ENCODE measurements around the gene TMEM232. TPM values are rescaled to one million over a fixed set of nuclear protein-coding genes. Genes with fewer than 3 reads are reported as not detected.

Gene TMEM232
- total and polyA plus RNA-seq, 4 experiments from 2014 or later, result 0.40 to 2.2 (median 1.7) TPM; not detected in 1

DNA sequence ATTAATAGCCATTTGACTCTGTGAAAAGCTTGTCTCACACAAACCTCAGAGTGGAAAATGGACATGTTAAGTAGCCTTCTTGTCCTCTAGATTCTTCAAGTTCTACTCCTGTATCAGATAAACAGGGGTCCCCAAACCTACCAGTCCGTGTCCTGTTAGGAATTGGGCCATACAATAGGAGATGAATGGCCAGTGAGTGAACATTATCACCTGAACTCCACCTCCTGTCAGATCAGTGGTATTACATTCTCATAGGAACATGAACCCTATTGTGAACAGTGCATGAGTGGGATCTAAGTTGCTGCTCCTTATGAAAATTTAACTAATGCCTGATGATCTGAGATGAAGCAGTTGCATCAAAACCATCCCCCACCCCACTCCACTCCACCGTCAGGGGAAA lies 136.3 kb downstream of the TMEM232 start:
- ChIA-PET CTCF (ENCODE audit: partially characterized antibody) (no interaction called here), POLR2A (ENCODE audit: partially characterized antibody) (no interaction called here)
- Histone ChIP-seq H3K27ac (ENCODE audit: low read depth, low read length) (no peak overlapping the region), H3K4me1 (ENCODE audit: insufficient read depth, low read length) (no peaks in the 10 kb centered on the region), H3K27me3 (ENCODE audit: insufficient read depth, low read length) (no peaks in the 10 kb centered on the region), H3K36me3 (ENCODE audit: insufficient read depth, low read length) (no peaks in the 10 kb centered on the region), H3K9me3 (ENCODE audit: control insufficient read depth in 1 of 2, low read length in 2 of 2) (no peaks in the 10 kb centered on the region), H3K4me3 (ENCODE audit: low read length in 2 of 2) (no peak overlapping the region)
- Mint-ChIP-seq H3K4me1 (no peaks in the 10 kb centered on the region), H3K4me3 (no peak overlapping the region), H3K36me3 (no peaks in the 10 kb centered on the region), H3K27me3 (peaks cover 1 to 4% of the 10 kb centered on the region in 2 donors), H3K9me3 (no peaks in the 10 kb centered on the region), H3K27ac (no peak overlapping the region)
- DNase-seq, result peak in 1 of 5 donors; percentile 1
- intact Hi-C loops (cut with micrococcal nuclease), result loop anchor here (1.0 kb wide), 1 partner anchor 1000 kb away; no protein-coding TSS in a partner anchor

DNA sequence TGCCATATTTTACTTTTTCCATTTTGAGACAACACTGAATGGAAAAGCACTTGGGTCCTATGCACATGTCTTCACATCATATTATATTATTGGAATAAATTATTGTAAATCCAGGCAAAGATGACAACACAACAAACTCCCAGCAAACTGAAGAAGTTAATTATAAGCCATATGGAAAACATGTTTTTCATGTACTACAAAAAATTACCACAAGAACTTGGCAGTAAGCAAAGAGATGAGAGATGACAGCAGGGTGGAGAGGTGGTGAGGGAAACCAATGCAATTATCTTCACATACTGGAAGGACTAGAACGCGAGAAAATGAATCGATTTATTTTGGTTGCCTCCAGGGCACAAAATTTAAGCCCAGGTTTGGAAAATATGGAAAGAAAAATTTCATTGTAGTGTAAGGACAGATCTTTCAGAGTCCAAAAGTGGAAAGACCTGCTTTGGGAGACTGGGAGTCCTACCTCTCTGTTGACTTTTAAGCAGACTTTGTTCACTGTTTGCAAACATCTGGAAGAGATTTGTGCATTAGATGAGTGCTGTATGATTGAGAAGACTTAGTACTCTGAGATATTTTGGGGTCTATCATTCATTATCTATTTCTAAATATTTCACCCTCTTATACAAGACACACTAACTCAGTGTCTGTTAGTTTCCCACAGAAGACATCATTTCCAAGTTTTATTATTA lies 138.0 kb downstream of the TMEM232 start:
- H3K4me1 Mint-ChIP-seq, result no peaks in the 10 kb centered on the region
- intact Hi-C loops (cut with micrococcal nuclease), result no loop called here
- H3K27ac Mint-ChIP-seq, result no peak overlapping the region
- no peak overlapping the region for H3K27ac ChIP-seq (ENCODE audit: low read depth, low read length)
- DNase-seq, result no peak
- no peaks in the 10 kb centered on the region for H3K36me3 Mint-ChIP-seq
- POLR2A ChIA-PET (ENCODE audit: partially characterized antibody), result no interaction called here
- no peaks in the 10 kb centered on the region for H3K4me1 ChIP-seq (ENCODE audit: insufficient read depth, low read length)
- CTCF ChIA-PET (ENCODE audit: partially characterized antibody), result no interaction called here
- H3K9me3 ChIP-seq (ENCODE audit: control insufficient read depth in 1 of 2, low read length in 2 of 2), result no peaks in the 10 kb centered on the region
- H3K4me3 ChIP-seq (ENCODE audit: low read length in 2 of 2), result no peak overlapping the region
- H3K9me3 Mint-ChIP-seq, result no peaks in the 10 kb centered on the region
- no peaks in the 10 kb centered on the region for H3K36me3 ChIP-seq (ENCODE audit: insufficient read depth, low read length)
- H3K4me3 Mint-ChIP-seq, result no peak overlapping the region
- H3K27me3 Mint-ChIP-seq, result peaks cover 2 to 4% of the 10 kb centered on the region in 2 donors
- H3K27me3 ChIP-seq (ENCODE audit: insufficient read depth, low read length), result no peaks in the 10 kb centered on the region

DNA sequence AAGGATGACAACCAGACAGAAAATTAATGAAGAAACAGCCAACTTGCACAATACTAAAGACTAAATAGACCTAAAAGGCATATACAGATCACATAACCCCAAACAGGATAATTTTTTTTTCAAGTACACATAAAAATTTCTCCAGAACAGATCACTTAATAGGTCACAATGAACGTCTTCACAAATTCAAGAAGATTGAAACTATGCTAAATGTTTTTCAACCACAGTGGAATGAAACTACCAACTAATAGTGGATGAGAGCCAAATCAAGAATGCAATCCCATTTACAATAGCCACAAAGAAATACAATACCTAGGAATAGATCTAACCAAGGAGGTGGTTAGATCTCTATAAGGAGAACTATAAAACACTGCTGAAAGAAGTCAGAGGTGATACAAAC lies 145.8 kb downstream of the TMEM232 start:
- H3K36me3 ChIP-seq (ENCODE audit: insufficient read depth, low read length), result no peaks in the 10 kb centered on the region
- H3K9me3 ChIP-seq (ENCODE audit: control insufficient read depth in 1 of 2, low read length in 2 of 2), result no peaks in the 10 kb centered on the region
- H3K27ac Mint-ChIP-seq, result no peak overlapping the region
- no peaks in the 10 kb centered on the region for H3K36me3 Mint-ChIP-seq
- H3K27ac ChIP-seq (ENCODE audit: low read depth, low read length), result no peak overlapping the region
- H3K4me1 Mint-ChIP-seq, result no peaks in the 10 kb centered on the region
- no peaks in the 10 kb centered on the region for H3K27me3 ChIP-seq (ENCODE audit: insufficient read depth, low read length)
- no peak for DNase-seq
- no peak overlapping the region for H3K4me3 ChIP-seq (ENCODE audit: low read length in 2 of 2)
- POLR2A ChIA-PET (ENCODE audit: partially characterized antibody), result no interaction called here
- H3K27me3 Mint-ChIP-seq, result peaks cover 0 to 2% of the 10 kb centered on the region in 2 donors
- peaks cover 0 to 5% (median 1%) of the 10 kb centered on the region in 8 donors for H3K9me3 Mint-ChIP-seq
- intact Hi-C loops (cut with micrococcal nuclease), result no loop called here
- CTCF ChIA-PET (ENCODE audit: partially characterized antibody), result no interaction called here
- H3K4me1 ChIP-seq (ENCODE audit: insufficient read depth, low read length), result no peaks in the 10 kb centered on the region
- no peak overlapping the region for H3K4me3 Mint-ChIP-seq

DNA sequence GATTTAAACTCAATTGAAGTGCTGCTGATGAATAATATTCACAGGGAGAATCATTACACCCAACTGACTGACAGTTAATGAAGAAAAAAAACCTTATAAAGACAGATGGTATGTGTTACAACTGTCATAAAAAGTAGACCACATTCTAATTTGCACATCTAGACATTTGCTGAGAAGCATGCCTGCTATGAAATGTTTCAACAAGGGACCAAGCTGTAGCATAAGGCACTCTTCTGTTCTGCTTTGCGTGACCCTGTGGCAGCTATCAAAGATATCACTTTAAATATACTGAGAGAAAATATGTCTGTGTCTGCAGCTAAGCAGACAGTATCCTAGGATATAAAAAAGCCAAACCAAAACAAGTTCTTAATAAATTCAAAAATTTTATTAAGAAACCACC lies 153.7 kb downstream of the TMEM232 start:
- H3K27ac ChIP-seq (ENCODE audit: low read depth, low read length), result no peak overlapping the region
- no peak overlapping the region for H3K4me3 ChIP-seq (ENCODE audit: low read length in 2 of 2)
- no peak overlapping the region for H3K4me3 Mint-ChIP-seq
- no peaks in the 10 kb centered on the region for H3K4me1 Mint-ChIP-seq
- H3K9me3 Mint-ChIP-seq, result peaks cover 0 to 5% (median 0%) of the 10 kb centered on the region in 8 donors
- H3K27me3 Mint-ChIP-seq, result peaks cover 0 to 1% of the 10 kb centered on the region in 2 donors
- no peaks in the 10 kb centered on the region for H3K36me3 ChIP-seq (ENCODE audit: insufficient read depth, low read length)
- H3K9me3 ChIP-seq (ENCODE audit: control insufficient read depth in 1 of 2, low read length in 2 of 2), result no peaks in the 10 kb centered on the region
- intact Hi-C loops (cut with micrococcal nuclease), result no loop called here
- no peak overlapping the region for H3K27ac Mint-ChIP-seq
- H3K27me3 ChIP-seq (ENCODE audit: insufficient read depth, low read length), result no peaks in the 10 kb centered on the region
- POLR2A ChIA-PET (ENCODE audit: partially characterized antibody), result no interaction called here
- no peaks in the 10 kb centered on the region for H3K36me3 Mint-ChIP-seq
- no peak for DNase-seq
- no peaks in the 10 kb centered on the region for H3K4me1 ChIP-seq (ENCODE audit: insufficient read depth, low read length)
- CTCF ChIA-PET (ENCODE audit: partially characterized antibody), result no interaction called here

DNA sequence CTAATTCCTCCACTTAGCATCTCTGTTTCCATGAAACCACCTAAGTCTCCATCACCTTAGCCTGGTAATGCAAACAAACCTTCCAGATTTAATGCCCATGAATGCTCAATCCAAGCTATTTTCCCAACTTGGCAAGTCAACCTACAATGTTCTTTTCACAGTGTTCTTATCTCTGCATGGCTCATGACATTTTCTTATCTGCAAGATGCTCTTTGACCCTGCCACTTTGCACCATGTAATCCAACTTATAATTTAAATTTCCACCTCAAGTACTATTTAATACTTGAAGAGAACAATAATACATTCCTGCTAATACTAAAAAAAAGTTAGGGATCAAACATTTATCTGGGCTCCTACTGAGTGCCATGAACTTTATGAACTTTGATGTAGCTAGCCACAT lies 164.3 kb downstream of the TMEM232 start:
- POLR2A ChIA-PET (ENCODE audit: partially characterized antibody), result no interaction called here
- H3K27ac ChIP-seq (ENCODE audit: low read depth, low read length), result no peak overlapping the region
- H3K9me3 Mint-ChIP-seq, result peaks cover 0 to 9% (median 0%) of the 10 kb centered on the region in 8 donors

DNA sequence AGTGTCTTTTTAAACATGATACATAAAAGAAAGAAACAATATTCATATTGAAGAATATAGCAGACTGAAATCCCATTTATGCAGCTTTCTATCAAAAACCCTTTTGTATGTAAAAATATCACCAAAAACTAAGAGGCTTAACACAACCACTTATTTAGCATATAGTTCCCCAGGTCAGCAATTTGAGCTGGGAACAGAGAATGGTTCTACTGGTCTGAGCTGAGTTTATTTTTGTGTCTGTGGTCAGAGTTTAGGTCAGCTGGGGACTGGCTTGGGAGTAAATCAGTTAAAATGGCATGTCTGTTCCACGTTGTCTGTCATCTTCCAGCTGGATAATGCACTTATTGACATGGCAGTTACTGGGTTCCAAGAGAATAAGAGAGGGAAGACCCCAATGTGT lies 165.0 kb downstream of the TMEM232 start:
- peaks cover 0 to 3% of the 10 kb centered on the region in 2 donors for H3K27me3 Mint-ChIP-seq
- no peak overlapping the region for H3K27ac Mint-ChIP-seq

More for the DNA sequence above, 164.3 kb downstream of the TMEM232 start:
- DNase-seq, result no peak
- Mint-ChIP-seq H3K4me3 (no peak overlapping the region), H3K4me1 (no peaks in the 10 kb centered on the region), H3K27me3 (peaks cover 0 to 3% of the 10 kb centered on the region in 2 donors), H3K27ac (no peak overlapping the region), H3K36me3 (no peaks in the 10 kb centered on the region)
- Histone ChIP-seq H3K4me1 (ENCODE audit: insufficient read depth, low read length) (no peaks in the 10 kb centered on the region), H3K36me3 (ENCODE audit: insufficient read depth, low read length) (no peaks in the 10 kb centered on the region), H3K27me3 (ENCODE audit: insufficient read depth, low read length) (no peaks in the 10 kb centered on the region), H3K4me3 (ENCODE audit: low read length in 2 of 2) (no peak overlapping the region), H3K9me3 (ENCODE audit: control insufficient read depth in 1 of 2, low read length in 2 of 2) (no peaks in the 10 kb centered on the region)
- intact Hi-C loops (cut with micrococcal nuclease), result no loop called here
- CTCF ChIA-PET (ENCODE audit: partially characterized antibody), result no interaction called here

DNA sequence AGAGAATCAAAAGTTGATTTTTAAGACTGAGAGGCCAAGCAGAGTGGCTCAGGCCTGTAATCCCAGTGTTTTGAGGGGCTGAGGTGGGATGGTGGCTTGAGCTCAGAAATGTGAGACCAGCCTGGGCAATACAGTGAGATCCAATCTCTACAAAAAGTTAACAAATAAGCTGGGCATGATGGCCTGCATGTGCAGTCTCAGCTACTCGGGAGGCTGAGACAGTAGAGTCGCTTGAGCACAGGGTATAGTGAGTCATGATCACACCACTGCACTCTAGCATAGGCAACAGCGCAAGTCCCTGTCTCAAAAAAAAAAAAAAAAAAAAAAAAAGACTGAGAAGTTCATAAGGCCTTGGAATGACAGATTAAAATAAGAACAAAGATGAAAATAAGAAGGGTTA lies 177.2 kb downstream of the TMEM232 start:
- no peaks in the 10 kb centered on the region for H3K4me1 Mint-ChIP-seq
- no peaks in the 10 kb centered on the region for H3K27me3 Mint-ChIP-seq
- POLR2A ChIA-PET (ENCODE audit: partially characterized antibody), result no interaction called here
- intact Hi-C loops (cut with micrococcal nuclease), result no loop called here
- CTCF ChIA-PET (ENCODE audit: partially characterized antibody), result no interaction called here
- H3K27ac ChIP-seq (ENCODE audit: low read depth, low read length), result no peak overlapping the region
- no peak overlapping the region for H3K4me3 ChIP-seq (ENCODE audit: low read length in 2 of 2)
- no peaks in the 10 kb centered on the region for H3K27me3 ChIP-seq (ENCODE audit: insufficient read depth, low read length)
- H3K4me1 ChIP-seq (ENCODE audit: insufficient read depth, low read length), result no peaks in the 10 kb centered on the region
- no peak overlapping the region for H3K27ac Mint-ChIP-seq
- H3K36me3 Mint-ChIP-seq, result no peaks in the 10 kb centered on the region
- DNase-seq, result no peak
- H3K9me3 ChIP-seq (ENCODE audit: control insufficient read depth in 1 of 2, low read length in 2 of 2), result no peaks in the 10 kb centered on the region
- no peak overlapping the region for H3K4me3 Mint-ChIP-seq
- H3K36me3 ChIP-seq (ENCODE audit: insufficient read depth, low read length), result no peaks in the 10 kb centered on the region
- H3K9me3 Mint-ChIP-seq, result peaks cover 0 to 10% (median 4%) of the 10 kb centered on the region in 8 donors

More for the DNA sequence above, 165.0 kb downstream of the TMEM232 start:
- Histone ChIP-seq H3K4me3 (ENCODE audit: low read length in 2 of 2) (no peak overlapping the region), H3K36me3 (ENCODE audit: insufficient read depth, low read length) (no peaks in the 10 kb centered on the region), H3K9me3 (ENCODE audit: control insufficient read depth in 1 of 2, low read length in 2 of 2) (no peaks in the 10 kb centered on the region), H3K27me3 (ENCODE audit: insufficient read depth, low read length) (no peaks in the 10 kb centered on the region), H3K4me1 (ENCODE audit: insufficient read depth, low read length) (no peaks in the 10 kb centered on the region), H3K27ac (ENCODE audit: low read depth, low read length) (no peak overlapping the region)
- Mint-ChIP-seq H3K4me1 (no peaks in the 10 kb centered on the region), H3K4me3 (no peak overlapping the region), H3K9me3 (peaks cover 0 to 6% (median 0%) of the 10 kb centered on the region in 8 donors), H3K36me3 (no peaks in the 10 kb centered on the region)
- POLR2A ChIA-PET (ENCODE audit: partially characterized antibody), result no interaction called here
- CTCF ChIA-PET (ENCODE audit: partially characterized antibody), result no interaction called here
- DNase-seq, result no peak
- intact Hi-C loops (cut with micrococcal nuclease), result no loop called here

Data from CD4-positive, alpha-beta memory T cell (primary cell).